HG03575 (cell line): ENCODE measurements around the gene USP17L12.
"Not testable (repeated sequence)": the region's sequence is repeated elsewhere in the genome, so short reads cannot be mapped to it uniquely, and the experiment has no call there.

Experiments
- ATAC-seq: cut with Tn5 transposase; IDR thresholded peaks from one replicate; pipeline ENCODE4 v1.9.1; 2021; ENCODE audit not compliant: unreplicated experiment, insufficient number of reproducible peaks, low FRiP score; ENCODE audit errors: extremely low read depth

The USP17L12 gene, protein sequence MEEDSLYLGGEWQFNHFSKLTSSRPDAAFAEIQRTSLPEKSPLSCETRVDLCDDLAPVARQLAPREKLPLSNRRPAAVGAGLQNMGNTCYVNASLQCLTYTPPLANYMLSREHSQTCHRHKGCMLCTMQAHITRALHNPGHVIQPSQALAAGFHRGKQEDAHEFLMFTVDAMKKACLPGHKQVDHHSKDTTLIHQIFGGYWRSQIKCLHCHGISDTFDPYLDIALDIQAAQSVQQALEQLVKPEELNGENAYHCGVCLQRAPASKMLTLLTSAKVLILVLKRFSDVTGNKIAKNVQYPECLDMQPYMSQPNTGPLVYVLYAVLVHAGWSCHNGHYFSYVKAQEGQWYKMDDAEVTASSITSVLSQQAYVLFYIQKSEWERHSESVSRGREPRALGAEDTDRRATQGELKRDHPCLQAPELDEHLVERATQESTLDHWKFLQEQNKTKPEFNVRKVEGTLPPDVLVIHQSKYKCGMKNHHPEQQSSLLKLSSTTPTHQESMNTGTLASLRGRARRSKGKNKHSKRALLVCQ

DNA sequence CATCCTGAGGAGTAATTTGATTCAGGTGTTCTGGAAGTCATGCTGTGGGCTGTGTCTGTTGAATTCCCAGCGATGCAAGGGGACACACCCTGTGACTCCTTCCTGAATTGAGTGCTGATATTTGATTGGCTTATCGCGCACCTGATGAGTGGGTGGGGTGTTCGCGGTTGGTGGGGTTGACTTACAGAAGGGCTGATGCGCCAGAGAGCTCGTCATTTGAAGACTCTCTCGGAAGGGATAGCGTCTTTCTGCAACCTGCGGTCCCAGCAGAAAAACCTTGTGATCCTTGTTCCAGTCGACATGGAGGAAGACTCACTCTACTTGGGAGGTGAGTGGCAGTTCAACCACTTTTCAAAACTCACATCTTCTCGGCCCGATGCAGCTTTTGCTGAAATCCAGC is at the start of gene USP17L12:
Gene USP17L12, plus strand, starts transcription at position 301 of the 400 bp plus-strand sequence. Its CDS starts 0 bp downstream, at position 301.
- ATAC-seq, result not testable (repeated sequence)

DNA sequence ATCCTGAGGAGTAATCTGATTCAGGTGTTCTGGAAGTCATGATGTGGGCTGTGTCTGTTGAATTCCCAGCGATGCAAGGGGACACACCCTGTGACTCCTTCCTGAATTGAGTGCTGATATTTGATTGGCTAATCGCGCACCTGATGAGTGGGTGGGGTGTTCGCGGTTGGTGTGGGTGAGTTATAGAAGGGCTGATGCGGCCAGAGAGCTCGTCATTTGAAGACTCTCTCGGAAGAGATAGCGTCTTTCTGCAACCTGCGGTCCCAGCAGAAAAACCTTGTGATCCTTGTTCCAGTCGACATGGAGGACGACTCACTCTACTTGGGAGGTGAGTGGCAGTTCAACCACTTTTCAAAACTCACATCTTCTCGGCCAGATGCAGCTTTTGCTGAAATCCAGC is 9.6 kb upstream of the USP17L12 start, which contains the start of gene USP17L10:
Gene USP17L10, plus strand, starts transcription at position 301 of the 400 bp plus-strand sequence. Its CDS starts 0 bp downstream, at position 301.
- ATAC-seq, result not testable (repeated sequence)

DNA sequence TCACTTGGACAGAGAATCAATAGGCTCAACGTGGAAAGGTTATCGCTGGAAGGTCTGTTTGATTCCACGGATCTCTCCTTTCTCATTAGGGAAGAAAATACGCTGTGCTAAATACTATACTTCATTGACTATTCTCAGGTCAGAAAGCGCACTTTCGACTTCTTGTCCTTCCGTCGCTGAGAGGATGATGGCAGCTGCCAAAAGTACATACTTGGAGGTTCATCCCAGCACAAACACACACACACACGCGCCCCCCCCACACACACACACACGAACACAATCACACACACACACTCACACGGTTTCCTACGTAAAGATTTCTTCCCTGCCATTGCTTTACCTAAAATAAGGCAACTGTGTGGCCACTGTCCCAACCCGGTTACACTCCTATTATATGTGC is 5.3 kb upstream of the USP17L12 start:
- not testable (repeated sequence) for ATAC-seq

DNA sequence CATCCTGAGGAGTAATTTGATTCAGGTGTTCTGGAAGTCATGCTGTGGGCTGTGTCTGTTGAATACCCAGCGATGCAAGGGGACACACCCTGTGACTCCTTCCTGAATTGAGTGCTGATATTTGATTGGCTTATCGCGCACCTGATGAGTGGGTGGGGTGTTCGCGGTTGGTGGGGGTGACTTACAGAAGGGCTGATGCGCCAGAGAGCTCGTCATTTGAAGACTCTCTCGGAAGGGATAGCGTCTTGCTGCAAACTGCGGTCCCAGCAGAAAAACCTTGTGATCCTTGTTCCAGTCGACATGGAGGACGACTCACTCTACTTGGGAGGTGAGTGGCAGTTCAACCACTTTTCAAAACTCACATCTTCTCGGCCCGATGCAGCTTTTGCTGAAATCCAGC is 4.8 kb upstream of the USP17L12 start, which contains the start of gene USP17L11:
Gene USP17L11, plus strand, starts transcription at position 301 of the 400 bp plus-strand sequence. Its CDS starts 0 bp downstream, at position 301.
- not testable (repeated sequence) for ATAC-seq

- ATAC-seq, result not testable (repeated sequence)
These were observed 4.6 kb downstream of the USP17L12 start, which contains the start of gene USP17L13 for GRCh38 chr4:9224596-9224995. TSS of gene USP17L13 (plus strand) at chr4:9224896. CDS start at chr4:9224896, 0 bp downstream.

DNA sequence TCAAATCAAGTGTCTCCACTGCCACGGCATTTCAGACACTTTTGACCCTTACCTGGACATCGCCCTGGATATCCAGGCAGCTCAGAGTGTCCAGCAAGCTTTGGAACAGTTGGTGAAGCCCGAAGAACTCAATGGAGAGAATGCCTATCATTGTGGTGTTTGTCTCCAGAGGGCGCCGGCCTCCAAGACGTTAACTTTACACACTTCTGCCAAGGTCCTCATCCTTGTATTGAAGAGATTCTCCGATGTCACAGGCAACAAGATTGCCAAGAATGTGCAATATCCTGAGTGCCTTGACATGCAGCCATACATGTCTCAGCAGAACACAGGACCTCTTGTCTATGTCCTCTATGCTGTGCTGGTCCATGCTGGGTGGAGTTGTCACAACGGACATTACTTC is 10.3 kb downstream of the USP17L12 start:
- not testable (repeated sequence) for ATAC-seq

DNA sequence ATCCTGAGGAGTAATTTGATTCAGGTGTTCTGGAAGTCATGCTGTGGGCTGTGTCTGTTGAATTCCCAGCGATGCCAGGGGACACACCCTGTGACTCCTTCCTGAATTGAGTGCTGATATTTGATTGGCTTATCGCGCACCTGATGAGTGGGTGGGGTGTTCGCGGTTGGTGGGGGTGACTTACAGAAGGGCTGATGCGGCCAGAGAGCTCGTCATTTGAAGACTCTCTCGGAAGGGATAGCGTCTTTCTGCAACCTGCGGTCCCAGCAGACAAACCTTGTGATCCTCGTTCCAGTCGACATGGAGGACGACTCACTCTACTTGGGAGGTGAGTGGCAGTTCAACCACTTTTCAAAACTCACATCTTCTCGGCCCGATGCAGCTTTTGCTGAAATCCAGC is 14.1 kb downstream of the USP17L12 start, which contains the start of gene USP17L15:
Gene USP17L15, plus strand, starts transcription at position 301 of the 400 bp plus-strand sequence. Its CDS starts 0 bp downstream, at position 301.
- ATAC-seq, result not testable (repeated sequence)

DNA sequence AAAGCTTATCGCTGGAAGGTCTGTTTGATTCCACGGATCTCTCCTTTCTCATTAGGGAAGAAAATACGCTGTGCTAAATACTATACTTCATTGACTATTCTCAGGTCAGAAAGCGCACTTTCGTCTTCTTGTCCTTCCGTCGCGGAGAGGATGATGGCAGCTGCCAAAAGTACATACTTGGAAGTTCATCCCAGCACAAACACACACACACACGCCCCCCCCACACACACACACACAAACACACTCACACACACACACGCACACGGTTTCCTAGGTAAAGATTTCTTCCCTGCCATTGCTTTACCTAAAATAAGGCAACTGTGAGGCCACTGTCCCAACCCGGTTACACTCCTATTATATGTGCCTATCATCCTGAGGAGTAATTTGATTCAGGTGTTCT is 18.5 kb downstream of the USP17L12 start:
- ATAC-seq, result not testable (repeated sequence)

- not testable (repeated sequence) for ATAC-seq
These were observed 23.6 kb downstream of the USP17L12 start, which contains the start of gene USP17L17 for GRCh38 chr4:9243579-9243978. TSS of gene USP17L17 (plus strand) at chr4:9243879. CDS start at chr4:9243879, 0 bp downstream.

DNA sequence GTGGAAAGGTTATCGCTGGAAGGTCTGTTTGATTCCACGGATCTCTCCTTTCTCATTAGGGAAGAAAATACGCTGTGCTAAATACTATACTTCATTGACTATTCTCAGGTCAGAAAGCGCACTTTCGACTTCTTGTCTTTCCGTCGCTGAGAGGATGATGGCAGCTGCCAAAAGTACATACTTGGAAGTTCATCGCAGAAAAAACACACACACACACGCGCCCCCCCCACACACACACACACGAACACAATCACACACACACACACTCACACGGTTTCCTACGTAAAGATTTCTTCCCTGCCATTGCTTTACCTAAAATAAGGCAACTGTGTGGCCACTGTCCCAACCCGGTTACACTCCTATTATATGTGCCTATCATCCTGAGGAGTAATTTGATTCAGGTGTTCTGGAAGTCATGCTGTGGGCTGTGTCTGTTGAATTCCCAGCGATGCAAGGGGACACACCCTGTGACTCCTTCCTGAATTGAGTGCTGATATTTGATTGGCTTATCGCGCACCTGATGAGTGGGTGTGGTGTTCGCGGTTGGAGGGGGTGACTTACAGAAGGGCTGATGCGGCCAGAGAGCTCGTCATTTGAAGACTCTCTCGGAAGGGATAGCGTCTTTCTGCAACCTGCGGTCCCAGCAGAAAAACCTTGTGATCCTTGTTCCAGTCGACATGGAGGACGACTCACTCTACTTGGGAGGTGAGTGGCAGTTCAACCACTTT is 28.2 kb downstream of the USP17L12 start, which contains the start of gene USP17L18:
Gene USP17L18, plus strand, starts transcription at position 678 of the 728 bp plus-strand sequence. Its CDS starts 0 bp downstream, at position 678.
- ATAC-seq, result not testable (repeated sequence)

DNA sequence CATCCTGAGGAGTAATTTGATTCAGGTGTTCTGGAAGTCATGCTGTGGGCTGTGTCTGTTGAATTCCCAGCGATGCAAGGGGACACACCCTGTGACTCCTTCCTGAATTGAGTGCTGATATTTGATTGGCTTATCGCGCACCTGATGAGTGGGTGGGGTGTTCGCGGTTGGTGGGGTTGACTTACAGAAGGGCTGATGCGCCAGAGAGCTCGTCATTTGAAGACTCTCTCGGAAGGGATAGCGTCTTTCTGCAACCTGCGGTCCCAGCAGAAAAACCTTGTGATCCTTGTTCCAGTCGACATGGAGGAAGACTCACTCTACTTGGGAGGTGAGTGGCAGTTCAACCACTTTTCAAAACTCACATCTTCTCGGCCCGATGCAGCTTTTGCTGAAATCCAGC is 33.1 kb downstream of the USP17L12 start, which contains the start of gene USP17L19:
Gene USP17L19, plus strand, starts transcription at position 301 of the 400 bp plus-strand sequence. Its CDS starts 0 bp downstream, at position 301.
- not testable (repeated sequence) for ATAC-seq

DNA sequence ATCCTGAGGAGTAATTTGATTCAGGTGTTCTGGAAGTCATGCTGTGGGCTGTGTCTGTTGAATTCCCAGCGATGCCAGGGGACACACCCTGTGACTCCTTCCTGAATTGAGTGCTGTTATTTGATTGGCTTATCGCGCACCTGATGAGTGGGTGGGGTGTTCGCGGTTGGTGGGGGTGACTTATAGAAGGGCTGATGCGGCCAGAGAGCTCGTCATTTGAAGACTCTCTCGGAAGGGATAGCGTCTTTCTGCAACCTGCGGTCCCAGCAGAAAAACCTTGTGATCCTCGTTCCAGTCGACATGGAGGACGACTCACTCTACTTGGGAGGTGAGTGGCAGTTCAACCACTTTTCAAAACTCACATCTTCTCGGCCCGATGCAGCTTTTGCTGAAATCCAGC is 37.9 kb downstream of the USP17L12 start, which contains the start of gene USP17L20:
Gene USP17L20, plus strand, starts transcription at position 301 of the 400 bp plus-strand sequence. Its CDS starts 0 bp downstream, at position 301.
- ATAC-seq, result not testable (repeated sequence)

DNA sequence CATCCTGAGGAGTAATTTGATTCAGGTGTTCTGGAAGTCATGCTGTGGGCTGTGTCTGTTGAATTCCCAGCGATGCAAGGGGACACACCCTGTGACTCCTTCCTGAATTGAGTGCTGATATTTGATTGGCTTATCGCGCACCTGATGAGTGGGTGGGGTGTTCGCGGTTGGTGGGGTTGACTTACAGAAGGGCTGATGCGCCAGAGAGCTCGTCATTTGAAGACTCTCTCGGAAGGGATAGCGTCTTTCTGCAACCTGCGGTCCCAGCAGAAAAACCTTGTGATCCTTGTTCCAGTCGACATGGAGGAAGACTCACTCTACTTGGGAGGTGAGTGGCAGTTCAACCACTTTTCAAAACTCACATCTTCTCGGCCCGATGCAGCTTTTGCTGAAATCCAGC is 42.6 kb downstream of the USP17L12 start, which contains the start of gene USP17L21:
Gene USP17L21, plus strand, starts transcription at position 301 of the 400 bp plus-strand sequence. Its CDS starts 0 bp downstream, at position 301.
- ATAC-seq, result not testable (repeated sequence)

GRCh38 chr4:9267319-9267718 is 47.4 kb downstream of the USP17L12 start, which contains the start of gene USP17L22:
TSS of gene USP17L22 (plus strand) at chr4:9267619. CDS start at chr4:9267619, 0 bp downstream.
- not testable (repeated sequence) for ATAC-seq
